Measurements from ENCODE around the gene LAMA2.

LAMA2 gene, protein sequence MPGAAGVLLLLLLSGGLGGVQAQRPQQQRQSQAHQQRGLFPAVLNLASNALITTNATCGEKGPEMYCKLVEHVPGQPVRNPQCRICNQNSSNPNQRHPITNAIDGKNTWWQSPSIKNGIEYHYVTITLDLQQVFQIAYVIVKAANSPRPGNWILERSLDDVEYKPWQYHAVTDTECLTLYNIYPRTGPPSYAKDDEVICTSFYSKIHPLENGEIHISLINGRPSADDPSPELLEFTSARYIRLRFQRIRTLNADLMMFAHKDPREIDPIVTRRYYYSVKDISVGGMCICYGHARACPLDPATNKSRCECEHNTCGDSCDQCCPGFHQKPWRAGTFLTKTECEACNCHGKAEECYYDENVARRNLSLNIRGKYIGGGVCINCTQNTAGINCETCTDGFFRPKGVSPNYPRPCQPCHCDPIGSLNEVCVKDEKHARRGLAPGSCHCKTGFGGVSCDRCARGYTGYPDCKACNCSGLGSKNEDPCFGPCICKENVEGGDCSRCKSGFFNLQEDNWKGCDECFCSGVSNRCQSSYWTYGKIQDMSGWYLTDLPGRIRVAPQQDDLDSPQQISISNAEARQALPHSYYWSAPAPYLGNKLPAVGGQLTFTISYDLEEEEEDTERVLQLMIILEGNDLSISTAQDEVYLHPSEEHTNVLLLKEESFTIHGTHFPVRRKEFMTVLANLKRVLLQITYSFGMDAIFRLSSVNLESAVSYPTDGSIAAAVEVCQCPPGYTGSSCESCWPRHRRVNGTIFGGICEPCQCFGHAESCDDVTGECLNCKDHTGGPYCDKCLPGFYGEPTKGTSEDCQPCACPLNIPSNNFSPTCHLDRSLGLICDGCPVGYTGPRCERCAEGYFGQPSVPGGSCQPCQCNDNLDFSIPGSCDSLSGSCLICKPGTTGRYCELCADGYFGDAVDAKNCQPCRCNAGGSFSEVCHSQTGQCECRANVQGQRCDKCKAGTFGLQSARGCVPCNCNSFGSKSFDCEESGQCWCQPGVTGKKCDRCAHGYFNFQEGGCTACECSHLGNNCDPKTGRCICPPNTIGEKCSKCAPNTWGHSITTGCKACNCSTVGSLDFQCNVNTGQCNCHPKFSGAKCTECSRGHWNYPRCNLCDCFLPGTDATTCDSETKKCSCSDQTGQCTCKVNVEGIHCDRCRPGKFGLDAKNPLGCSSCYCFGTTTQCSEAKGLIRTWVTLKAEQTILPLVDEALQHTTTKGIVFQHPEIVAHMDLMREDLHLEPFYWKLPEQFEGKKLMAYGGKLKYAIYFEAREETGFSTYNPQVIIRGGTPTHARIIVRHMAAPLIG (N-terminal part only)

GRCh38 chr6:128882991-128883611, at the start of gene LAMA2:
LAMA2 (plus strand) TSS chr6:128883138; CDS start chr6:128883246, 108 bp downstream.
- DNase-seq = no peak

DNA sequence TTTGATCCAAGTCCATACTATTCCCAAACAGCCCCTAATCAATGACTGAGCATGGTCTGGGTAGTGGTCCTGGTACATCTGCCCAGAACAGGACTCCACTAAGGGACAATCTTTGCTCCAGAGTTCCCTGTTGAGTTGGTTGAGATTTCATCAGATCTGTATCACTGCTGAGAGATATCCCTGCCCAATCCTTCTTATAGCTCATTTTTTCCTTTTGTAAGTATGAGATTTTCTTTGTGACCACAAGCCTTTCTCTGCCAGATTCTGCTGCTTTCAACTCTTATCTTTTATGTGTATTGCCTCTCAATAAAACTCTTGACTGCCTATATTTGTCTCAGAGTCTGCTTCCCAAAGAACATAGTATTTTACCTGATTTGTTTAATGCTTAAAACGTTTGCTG, 46.2 kb upstream of the LAMA2 start:
- no peak for DNase-seq

- no peak for DNase-seq
Measured at GRCh38 chr6:128841518-128841917, 41.4 kb upstream of the LAMA2 start.

DNA sequence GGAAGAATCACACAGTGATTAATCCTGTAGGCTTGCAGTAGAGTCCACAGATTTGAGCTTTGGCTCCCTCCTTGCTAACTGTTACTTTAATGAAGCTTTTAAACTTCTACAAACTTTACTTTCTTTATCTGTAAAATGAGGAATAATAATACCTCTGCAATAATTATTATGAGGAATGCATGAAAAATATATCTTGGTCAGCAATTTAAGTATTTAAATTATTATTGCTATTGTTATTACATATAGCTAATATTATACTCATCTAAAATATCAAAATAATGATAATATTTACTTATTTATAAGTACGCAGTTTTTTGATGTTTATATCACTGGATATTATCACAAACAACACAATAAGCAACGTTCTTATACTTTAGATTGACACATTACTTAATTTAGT, 38.3 kb upstream of the LAMA2 start:
- no peak for DNase-seq

DNA sequence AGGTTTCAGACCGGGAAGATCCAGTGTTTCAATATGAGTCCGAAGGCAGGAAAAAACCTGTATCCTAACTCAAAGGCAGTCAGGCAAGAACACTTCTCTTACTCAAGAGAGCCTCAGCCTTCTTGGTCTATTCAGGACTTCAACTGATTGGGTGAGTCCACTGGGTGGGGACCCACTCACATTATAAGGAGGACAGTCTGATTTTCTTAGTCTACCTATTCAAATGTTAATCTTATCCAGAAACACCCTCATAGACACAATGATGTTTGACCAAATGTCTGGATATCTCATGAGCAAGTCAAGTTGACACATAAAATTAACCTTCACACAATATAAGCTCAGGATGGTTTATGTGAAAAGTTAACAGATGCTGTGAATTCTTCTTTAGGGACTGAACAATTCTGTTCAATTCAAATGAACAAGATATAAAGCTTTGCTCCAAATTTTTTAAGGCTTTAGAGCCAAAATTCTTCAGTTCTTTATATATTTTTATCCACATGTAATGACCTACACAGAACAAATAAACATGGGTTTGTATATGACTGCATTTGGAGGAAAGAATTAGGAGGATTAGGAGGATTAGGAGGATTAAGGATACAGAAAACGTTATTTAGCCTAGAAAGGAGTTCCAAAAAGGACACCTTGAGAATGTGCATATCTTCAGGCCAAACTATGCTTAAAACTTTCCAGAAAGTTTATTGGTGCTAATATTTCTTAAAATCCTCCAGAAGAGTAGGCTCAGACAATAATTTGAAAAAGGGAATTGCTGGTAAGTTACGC, 35.3 kb upstream of the LAMA2 start:
- DNase-seq = no peak

GRCh38 chr6:128848212-128848935, 34.6 kb upstream of the LAMA2 start:
- no peak for DNase-seq

GRCh38 chr6:128855581-128856085, 27.3 kb upstream of the LAMA2 start:
- no peak for DNase-seq

DNA sequence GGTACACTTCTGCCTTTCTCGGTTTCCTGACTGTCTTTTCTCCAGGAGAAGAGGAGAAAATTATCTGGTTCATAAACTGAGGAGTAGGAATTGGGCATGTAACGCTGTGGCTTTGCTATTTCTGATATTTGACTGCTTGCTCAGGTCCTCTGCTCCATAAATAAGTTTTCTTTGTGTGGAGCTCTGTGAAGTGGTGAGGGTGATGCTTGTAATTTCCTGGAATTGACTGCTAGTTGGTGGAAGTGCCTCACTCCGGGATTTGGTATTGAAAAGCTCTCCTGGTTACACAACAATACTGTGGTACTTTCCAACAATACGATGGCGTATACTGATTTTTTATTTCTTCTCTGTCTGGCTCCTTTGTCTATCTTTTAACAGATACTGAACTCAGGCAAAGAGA, 25.1 kb upstream of the LAMA2 start:
- DNase-seq = no peak

DNA sequence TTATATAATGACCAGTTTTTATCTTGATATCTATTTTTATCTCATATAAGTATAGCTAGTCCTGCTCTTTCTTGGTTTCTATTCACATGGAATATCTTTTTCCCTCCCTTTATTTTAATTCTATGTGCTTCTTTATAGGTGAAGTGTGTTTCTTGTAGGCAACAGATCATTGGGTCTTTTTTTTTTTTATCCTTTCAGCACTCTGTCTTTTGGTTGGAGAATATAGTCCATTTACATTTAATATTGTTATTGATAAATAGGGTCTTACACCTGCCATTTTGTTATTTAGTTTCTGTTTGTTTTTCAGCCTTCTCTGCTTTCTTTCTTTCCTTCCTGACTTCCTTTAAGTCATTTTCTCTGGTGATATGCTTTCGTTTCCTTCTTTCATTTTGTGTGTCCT, 22.2 kb upstream of the LAMA2 start:
- DNase-seq = no peak

- no peak for DNase-seq
Measured at GRCh38 chr6:128863983-128864382, 19.0 kb upstream of the LAMA2 start.

DNA sequence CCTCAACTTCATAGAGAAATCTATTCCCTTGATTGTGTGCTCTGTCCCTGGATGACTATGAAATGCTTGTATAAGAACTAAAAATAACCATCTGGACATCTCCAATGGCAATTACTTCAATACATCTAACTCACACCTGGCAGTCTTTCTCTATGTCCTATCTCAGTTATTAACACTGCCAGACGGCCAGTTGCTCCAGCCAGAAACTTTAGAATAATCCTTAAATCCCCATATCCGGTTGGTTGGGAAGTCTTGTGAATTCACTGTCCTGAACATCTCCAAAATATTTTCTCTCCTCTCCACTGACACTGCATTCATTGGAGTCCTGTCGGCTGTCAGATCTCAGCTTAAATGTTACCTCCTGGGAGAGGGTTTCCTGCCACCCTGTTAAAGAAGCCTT, 12.2 kb upstream of the LAMA2 start:
- DNase-seq = no peak

- no peak for DNase-seq
Measured at GRCh38 chr6:128874863-128875262, 8.1 kb upstream of the LAMA2 start.

- no peak for DNase-seq
Measured at GRCh38 chr6:128882560-128882959, 378 bp upstream of the LAMA2 start.

DNA sequence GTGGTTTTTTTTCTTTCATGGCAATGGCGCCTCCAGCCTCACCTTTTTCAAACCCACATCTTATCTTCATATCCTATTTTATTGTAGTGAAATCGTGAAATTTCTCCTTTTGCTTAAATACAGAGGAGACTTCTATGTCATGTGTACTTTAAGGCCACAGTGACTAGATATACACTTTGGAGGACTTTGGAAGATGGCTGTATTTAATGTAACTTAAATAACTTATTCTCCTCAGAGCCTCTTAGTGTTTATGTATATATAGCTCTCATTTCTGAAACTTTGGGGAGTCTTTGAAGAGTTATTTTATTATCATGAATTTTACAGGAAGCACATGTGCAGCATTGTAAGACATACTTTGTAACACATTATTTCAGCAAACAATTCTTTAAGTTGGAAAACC, 968 bp downstream of the LAMA2 start:
- no peak for DNase-seq

- DNase-seq = no peak
Measured at GRCh38 chr6:128885381-128885780, 2.4 kb downstream of the LAMA2 start.

GRCh38 chr6:128886706-128887105, 3.8 kb downstream of the LAMA2 start:
- no peak for DNase-seq

DNA sequence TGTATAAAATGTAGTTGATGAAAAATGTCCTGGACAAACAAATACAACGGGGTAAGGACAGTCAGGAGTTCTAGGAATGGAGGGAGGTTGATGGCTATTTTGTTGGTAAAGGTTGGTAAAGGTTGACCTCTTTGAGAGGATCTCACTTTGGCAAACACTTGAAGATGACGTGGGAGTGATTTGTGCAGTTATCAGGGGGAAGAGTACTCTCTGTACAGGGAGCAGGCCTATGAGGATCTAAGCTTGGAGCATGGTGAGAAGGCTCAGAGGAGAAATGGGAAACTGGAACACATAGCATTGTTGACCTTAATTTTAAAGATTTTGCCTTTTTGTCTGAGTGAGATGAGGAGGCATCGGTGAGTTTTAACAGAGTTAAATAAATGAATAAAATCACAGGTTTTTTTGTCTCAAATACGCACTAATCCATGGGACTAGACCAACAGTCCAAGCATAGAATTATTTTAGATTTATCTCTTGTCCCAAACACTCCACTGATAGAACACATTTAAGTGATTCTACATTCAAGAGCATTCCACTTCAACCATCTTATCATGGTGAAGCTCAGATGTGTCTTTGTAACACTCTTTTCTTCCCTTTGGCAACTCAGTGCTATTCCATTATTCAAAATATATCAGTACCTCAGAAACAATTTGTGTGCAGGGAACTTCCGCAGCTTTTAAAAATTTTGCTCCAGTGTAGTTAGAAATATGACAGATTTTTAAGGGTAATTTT, 5.7 kb downstream of the LAMA2 start:
- DNase-seq = no peak

- no peak for DNase-seq
Measured at GRCh38 chr6:128889870-128890269, 6.9 kb downstream of the LAMA2 start.

GRCh38 chr6:128892079-128892478, 9.1 kb downstream of the LAMA2 start:
- DNase-seq = no peak
